HCT116 (cell line): Measurements from ENCODE around the gene PTGES2. TPM values are rescaled to one million over a fixed set of nuclear protein-coding genes. Genes with fewer than 3 reads are reported as not detected.

ENCODE experiments used
- ATAC-seq: fragments of 200-7000 bp; cut with Tn5 transposase; 2 replicates; pipeline ENCODE4 v1.9.1; 2020; ENCODE audit warnings: mild to moderate bottlenecking, moderate library complexity
- BruUV-seq: library from RNA; stranded (reverse); fragments of 400-500 nt; replicated peaks from 2 replicates; lab custom pipeline; 2021; lab: Mats Ljungman, UMichigan
- CTCF ChIA-PET: fragments of 300-600 bp; sonication (Branson Sonifier 250); formaldehyde crosslinking; loops from one replicate; lab custom pipeline; 2021; ENCODE audit warnings: antibody characterized with exemption; lab: Charles Lee
- POLR2A ChIA-PET: fragments of 300-600, 350-600 bp; sonication (Branson Sonifier 250); formaldehyde crosslinking; loops from one replicate; lab custom pipeline; 2021; ENCODE audit warnings: antibody characterized with exemption; lab: Charles Lee
- RAD21 ChIA-PET, 2 experiments: fragments of 300-600 bp; sonication (Branson Sonifier 250); formaldehyde crosslinking; loops; one replicate each; lab custom pipeline; 2023; ENCODE audit warnings: low total read pairs in 2 of 2; ENCODE audit not compliant: uncharacterized antibody in 2 of 2, unreplicated experiment in 2 of 2, low non-redundant PET in 1 of 2; lab: Charles Lee
- DNase-seq: peaks from one replicate; pipeline ENCODE4 v3.0.0-alpha.2; 2010; ENCODE audit warnings: low read depth, low spot score
- H2AFZ ChIP-seq: fragments of 200-600 bp; shearing (Covaris generic), sonication (generic); 2 replicates; pipeline ENCODE4 v1.6.1; 2017; ENCODE audit warnings: low read depth, mixed run types, mixed read lengths, antibody characterized with exemption, low read length; ENCODE audit not compliant: poor library complexity, severe bottlenecking
- H3K27ac ChIP-seq: 2 replicates; pipeline ENCODE4 v1.5.1; 2012; ENCODE audit warnings: low read depth, low read length
- H3K27me3 ChIP-seq: fragments of 200-600 bp; sonication (generic); 2 replicates; pipeline ENCODE4 v1.6.1; 2016; ENCODE audit warnings: mixed run types, low read length, mixed read lengths; ENCODE audit not compliant: insufficient read depth
- H3K36me3 ChIP-seq, 2 experiments: fragments of 200-500 bp in 1 of 2; fragments of 200-600 bp in 1 of 2; sonication (Bioruptor generic) in 1 of 2; sonication (generic) in 1 of 2; 2 replicates each; pipeline versions ENCODE4 v1.5.1 to v1.6.1; 2014 to 2016; ENCODE audit warnings: low read length in 2 of 2, inconsistent platforms in 1 of 2, mixed read lengths in 1 of 2, mixed run types in 1 of 2; ENCODE audit not compliant: insufficient read depth in 2 of 2, control insufficient read depth in 1 of 2
- H3K4me1 ChIP-seq, 2 experiments: fragments of 200-600 bp in 1 of 2; sonication (generic) in 1 of 2; 2 replicates each; pipeline versions ENCODE4 v1.5.1 to v1.6.1; 2012 to 2017; ENCODE audit warnings: low read length in 2 of 2, inconsistent platforms in 1 of 2, mild to moderate bottlenecking in 1 of 2, mixed read lengths in 1 of 2, mixed run types in 1 of 2, moderate library complexity in 1 of 2; ENCODE audit not compliant: insufficient read depth in 2 of 2, control insufficient read depth in 1 of 2
- H3K4me2 ChIP-seq: fragments of 200-600 bp; sonication (generic); 2 replicates; pipeline ENCODE4 v1.6.1; 2017; ENCODE audit warnings: mixed run types, low read length, mixed read lengths
- H3K4me3 ChIP-seq, 2 experiments: fragments of 200-600 bp in 1 of 2; sonication (generic) in 1 of 2; replicated peaks in 1 of 2; 2 replicates each; pipeline ENCODE4 v1.5.1; 2011 to 2016; ENCODE audit warnings: low read length in 2 of 2, control low read depth in 1 of 2, low read depth in 1 of 2, mild to moderate bottlenecking in 1 of 2, mixed read lengths in 1 of 2, mixed run types in 1 of 2
- H3K79me2 ChIP-seq: fragments of 200-600 bp; sonication (generic); 2 replicates; pipeline ENCODE4 v1.6.1; 2017; ENCODE audit warnings: mild to moderate bottlenecking, mixed run types, low read length, moderate library complexity, mixed read lengths; ENCODE audit not compliant: insufficient read depth
- H3K9ac ChIP-seq: fragments of 200-600 bp; sonication (generic); 2 replicates; pipeline ENCODE4 v1.6.1; 2016; ENCODE audit warnings: low read length, mixed read lengths
- H3K9me2 ChIP-seq: fragments of 200-600 bp; sonication (generic), shearing (Covaris generic); 2 replicates; pipeline ENCODE4 v1.6.1; 2017; ENCODE audit warnings: mixed run types, mild to moderate bottlenecking, moderate library complexity; ENCODE audit not compliant: insufficient read depth
- H3K9me3 ChIP-seq, 2 experiments: fragments of 200-500 bp in 1 of 2; fragments of 200-600 bp in 1 of 2; sonication (Bioruptor generic) in 1 of 2; sonication (generic) in 1 of 2; 2 replicates each; pipeline ENCODE4 v1.6.1; 2014 to 2017; ENCODE audit warnings: low read length in 2 of 2, mixed read lengths in 2 of 2, inconsistent platforms in 1 of 2, low read depth in 1 of 2, mild to moderate bottlenecking in 1 of 2, mixed run types in 1 of 2, moderate library complexity in 1 of 2; ENCODE audit not compliant: control insufficient read depth in 1 of 2, insufficient read depth in 1 of 2
- H4K20me1 ChIP-seq: fragments of 200-600 bp; sonication (generic), shearing (Covaris generic); 2 replicates; pipeline ENCODE4 v1.6.1; 2017; ENCODE audit warnings: mixed run types, mild to moderate bottlenecking, moderate library complexity; ENCODE audit not compliant: insufficient read depth
- CEBPB ChIP-seq: IDR thresholded peaks from 2 replicates; pipeline ENCODE4 v1.6.1; 2012; ENCODE audit warnings: low read depth
- EGR1 ChIP-seq: IDR thresholded peaks from 2 replicates; pipeline ENCODE4 v1.6.1; 2012; ENCODE audit warnings: low read depth
- EZH2 ChIP-seq: fragments of 200-600 bp; sonication (generic); IDR thresholded peaks from 2 replicates; pipeline ENCODE4 v1.6.1; 2017; ENCODE audit warnings: antibody characterized with exemption, mixed run types
- EZH2phosphoT487 ChIP-seq: fragments of 200-600 bp; IDR thresholded peaks from 2 replicates; pipeline ENCODE4 v1.6.1; 2018; ENCODE audit warnings: antibody characterized with exemption, borderline replicate concordance
- FOSL1 ChIP-seq: IDR thresholded peaks from 2 replicates; pipeline ENCODE4 v1.6.1; 2012; ENCODE audit warnings: low read depth
- POLR2A ChIP-seq: IDR thresholded peaks from 2 replicates; pipeline ENCODE4 v1.7.0; 2011; ENCODE audit warnings: borderline replicate concordance; ENCODE audit not compliant: insufficient read depth, insufficient read length; ENCODE audit errors: extremely low read depth
- POLR2AphosphoS5 ChIP-seq: IDR thresholded peaks from 2 replicates; pipeline ENCODE4 v1.6.1; 2011; ENCODE audit warnings: mild to moderate bottlenecking, low read depth, low read length, moderate library complexity
- RAD21 ChIP-seq: IDR thresholded peaks from 2 replicates; pipeline ENCODE4 v1.6.1; 2012; ENCODE audit warnings: low read depth, mild to moderate bottlenecking
- SIN3A ChIP-seq: IDR thresholded peaks from 2 replicates; pipeline ENCODE4 v1.6.1; 2012; ENCODE audit warnings: low read depth
- SP1 ChIP-seq: IDR thresholded peaks from 2 replicates; pipeline ENCODE4 v1.6.1; 2012; ENCODE audit warnings: low read depth
- TCF7L2 ChIP-seq: IDR thresholded peaks from 2 replicates; pipeline ENCODE4 v1.7.0; 2011; ENCODE audit warnings: borderline replicate concordance, inconsistent platforms; ENCODE audit not compliant: insufficient read depth, insufficient read length; ENCODE audit errors: extremely low read depth
- YY1 ChIP-seq: IDR thresholded peaks from 2 replicates; pipeline ENCODE4 v1.6.1; 2011; ENCODE audit warnings: low read length, low read depth, moderate library complexity, mild to moderate bottlenecking; ENCODE audit not compliant: insufficient replicate concordance; ENCODE audit errors: extremely low read depth
- ZFX ChIP-seq: fragments of 450-650 bp; IDR thresholded peaks from 2 replicates; pipeline ENCODE4 v1.6.1; 2017
- intact Hi-C: fragments of 100-400 bp; cut with micrococcal nuclease; formaldehyde crosslinking; loops from 2 replicates; pipeline ENCODE4 v1.10.0; 2022
- total RNA-seq: library from RNA; stranded (reverse); gene quantifications from one replicate; pipeline ENCODE4 v1.2.1, GENCODE V29; 2021; ENCODE audit not compliant: unreplicated experiment
- TF ChIP-seq, protein P1 (sequence below), 3 experiments: fragments of 200-600 bp in 1 of 3; sonication (generic) in 1 of 3; IDR thresholded peaks in 2 of 3; conservative IDR thresholded peaks in 1 of 3; 2 replicates each; pipeline ENCODE4 v1.5.1; 2012 to 2017; ENCODE audit warnings: low read depth in 2 of 3, low read length in 2 of 3, antibody characterized with exemption in 1 of 3, borderline replicate concordance in 1 of 3, control low read depth in 1 of 3, mild to moderate bottlenecking in 1 of 3, mixed read lengths in 1 of 3, mixed run types in 1 of 3, moderate library complexity in 1 of 3; ENCODE audit not compliant: insufficient read depth in 1 of 3
- TF ChIP-seq, protein P2 (sequence below): IDR thresholded peaks from 2 replicates; pipeline ENCODE4 v1.6.1; 2012; ENCODE audit warnings: low read depth
- TF ChIP-seq, protein P3 (sequence below): IDR thresholded peaks from 2 replicates; pipeline ENCODE4 v1.6.1; 2012
- TF ChIP-seq, protein P4 (sequence below): IDR thresholded peaks from 2 replicates; pipeline ENCODE4 v1.6.1; 2012

PTGES2 gene
- total RNA-seq, 1 experiment from 2014 or later = 148 TPM

- H2AFZ ChIP-seq = no peak overlapping the region
- H3K4me1 ChIP-seq = peaks cover 0 to 4% of the 10 kb centered on the region in 2 experiments; a peak in 1 of 4 replicates
- ATAC-seq = no peak
- no peak overlapping the region for H3K9ac ChIP-seq
- DNase-seq = no peak
- H4K20me1 ChIP-seq = no peaks in the 10 kb centered on the region
- H3K4me2 ChIP-seq = no peak overlapping the region
- POLR2A ChIA-PET = interaction anchor here (1.1 kb wide), 1 partner anchor 14 kb away, joined by 3 read pairs; no protein-coding TSS in a partner anchor
- no peaks in the 10 kb centered on the region for H3K79me2 ChIP-seq
- CTCF ChIA-PET = interaction anchor here (1.3 kb wide), 1 partner anchor 18 kb away, joined by 6 read pairs; no protein-coding TSS in a partner anchor
- no peak overlapping the region for H3K27ac ChIP-seq
- no peaks in the 10 kb centered on the region for H3K27me3 ChIP-seq
- TF ChIP-seq YY1 = no peak
- no peak for TF ChIP-seq EZH2phosphoT487
- TF ChIP-seq EGR1 = no peak
- TF ChIP-seq POLR2A = no peak
- TF ChIP-seq, protein P1, sequence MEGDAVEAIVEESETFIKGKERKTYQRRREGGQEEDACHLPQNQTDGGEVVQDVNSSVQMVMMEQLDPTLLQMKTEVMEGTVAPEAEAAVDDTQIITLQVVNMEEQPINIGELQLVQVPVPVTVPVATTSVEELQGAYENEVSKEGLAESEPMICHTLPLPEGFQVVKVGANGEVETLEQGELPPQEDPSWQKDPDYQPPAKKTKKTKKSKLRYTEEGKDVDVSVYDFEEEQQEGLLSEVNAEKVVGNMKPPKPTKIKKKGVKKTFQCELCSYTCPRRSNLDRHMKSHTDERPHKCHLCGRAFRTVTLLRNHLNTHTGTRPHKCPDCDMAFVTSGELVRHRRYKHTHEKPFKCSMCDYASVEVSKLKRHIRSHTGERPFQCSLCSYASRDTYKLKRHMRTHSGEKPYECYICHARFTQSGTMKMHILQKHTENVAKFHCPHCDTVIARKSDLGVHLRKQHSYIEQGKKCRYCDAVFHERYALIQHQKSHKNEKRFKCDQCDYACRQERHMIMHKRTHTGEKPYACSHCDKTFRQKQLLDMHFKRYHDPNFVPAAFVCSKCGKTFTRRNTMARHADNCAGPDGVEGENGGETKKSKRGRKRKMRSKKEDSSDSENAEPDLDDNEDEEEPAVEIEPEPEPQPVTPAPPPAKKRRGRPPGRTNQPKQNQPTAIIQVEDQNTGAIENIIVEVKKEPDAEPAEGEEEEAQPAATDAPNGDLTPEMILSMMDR (IDR thresholded peaks at IDR 0.05 in 2 of 3, conservative IDR thresholded peaks at IDR 0.05 in 1 of 3; ENCODE audit: borderline replicate concordance in 1 of 3, insufficient read depth in 1 of 3, low read depth in 2 of 3, low read length in 2 of 3) = no peak
- TF ChIP-seq, protein P2, sequence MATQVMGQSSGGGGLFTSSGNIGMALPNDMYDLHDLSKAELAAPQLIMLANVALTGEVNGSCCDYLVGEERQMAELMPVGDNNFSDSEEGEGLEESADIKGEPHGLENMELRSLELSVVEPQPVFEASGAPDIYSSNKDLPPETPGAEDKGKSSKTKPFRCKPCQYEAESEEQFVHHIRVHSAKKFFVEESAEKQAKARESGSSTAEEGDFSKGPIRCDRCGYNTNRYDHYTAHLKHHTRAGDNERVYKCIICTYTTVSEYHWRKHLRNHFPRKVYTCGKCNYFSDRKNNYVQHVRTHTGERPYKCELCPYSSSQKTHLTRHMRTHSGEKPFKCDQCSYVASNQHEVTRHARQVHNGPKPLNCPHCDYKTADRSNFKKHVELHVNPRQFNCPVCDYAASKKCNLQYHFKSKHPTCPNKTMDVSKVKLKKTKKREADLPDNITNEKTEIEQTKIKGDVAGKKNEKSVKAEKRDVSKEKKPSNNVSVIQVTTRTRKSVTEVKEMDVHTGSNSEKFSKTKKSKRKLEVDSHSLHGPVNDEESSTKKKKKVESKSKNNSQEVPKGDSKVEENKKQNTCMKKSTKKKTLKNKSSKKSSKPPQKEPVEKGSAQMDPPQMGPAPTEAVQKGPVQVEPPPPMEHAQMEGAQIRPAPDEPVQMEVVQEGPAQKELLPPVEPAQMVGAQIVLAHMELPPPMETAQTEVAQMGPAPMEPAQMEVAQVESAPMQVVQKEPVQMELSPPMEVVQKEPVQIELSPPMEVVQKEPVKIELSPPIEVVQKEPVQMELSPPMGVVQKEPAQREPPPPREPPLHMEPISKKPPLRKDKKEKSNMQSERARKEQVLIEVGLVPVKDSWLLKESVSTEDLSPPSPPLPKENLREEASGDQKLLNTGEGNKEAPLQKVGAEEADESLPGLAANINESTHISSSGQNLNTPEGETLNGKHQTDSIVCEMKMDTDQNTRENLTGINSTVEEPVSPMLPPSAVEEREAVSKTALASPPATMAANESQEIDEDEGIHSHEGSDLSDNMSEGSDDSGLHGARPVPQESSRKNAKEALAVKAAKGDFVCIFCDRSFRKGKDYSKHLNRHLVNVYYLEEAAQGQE = no peak
- TF ChIP-seq RAD21 = no peak
- no peak for TF ChIP-seq SIN3A
- no peak for TF ChIP-seq ZFX
- no peak for TF ChIP-seq POLR2AphosphoS5
- no peak for TF ChIP-seq SP1
- no peak for TF ChIP-seq EZH2
- TF ChIP-seq, protein P3, sequence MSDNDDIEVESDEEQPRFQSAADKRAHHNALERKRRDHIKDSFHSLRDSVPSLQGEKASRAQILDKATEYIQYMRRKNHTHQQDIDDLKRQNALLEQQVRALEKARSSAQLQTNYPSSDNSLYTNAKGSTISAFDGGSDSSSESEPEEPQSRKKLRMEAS = no peak
- TF ChIP-seq CEBPB = no peak
- TF ChIP-seq FOSL1 = no peak
- no peak for TF ChIP-seq TCF7L2
- TF ChIP-seq, protein P4, sequence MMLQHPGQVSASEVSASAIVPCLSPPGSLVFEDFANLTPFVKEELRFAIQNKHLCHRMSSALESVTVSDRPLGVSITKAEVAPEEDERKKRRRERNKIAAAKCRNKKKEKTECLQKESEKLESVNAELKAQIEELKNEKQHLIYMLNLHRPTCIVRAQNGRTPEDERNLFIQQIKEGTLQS = no peak
- TF ChIP-seq, all 23 proteins: peak for 0
- Histone ChIP-seq H3K4me3 (no peak overlapping the region), H3K9me2 (no peaks in the 10 kb centered on the region), H3K9me3 (no peaks in the 10 kb centered on the region), H3K36me3 (no peaks in the 10 kb centered on the region)
- RAD21 ChIA-PET = no interaction called here
- BruUV-seq = no TSS peak
- intact Hi-C loops = no loop called here
These were observed 15.1 kb upstream of the PTGES2 start for GRCh38 chr9:128142596-128142995.
